GM12878 (cell line): Measurements from ENCODE around the gene NUP50. TPM values are rescaled to one million over a fixed set of nuclear protein-coding genes. Genes with fewer than 3 reads are reported as not detected.

Source experiments
- ATAC-seq: fragments of 200-7000 bp; cut with Tn5 transposase; 3 replicates; pipeline ENCODE4 v1.9.1; 2020; ENCODE audit warnings: mild to moderate bottlenecking, moderate library complexity
- BruUV-seq: library from RNA; stranded (reverse); fragments of 400-500 nt; replicated peaks from 2 replicates; lab custom pipeline; 2021; lab: Mats Ljungman, UMichigan
- CTCF ChIA-PET: fragments of 300-600 bp; sonication (Branson Sonifier 250); formaldehyde crosslinking; extraction: SDS; loops from one replicate; lab custom pipeline; 2021; ENCODE audit warnings: inconsistent platforms; lab: Yijun Ruan, JAX
- POLR2A ChIA-PET: fragments of 350-600 bp; formaldehyde crosslinking; extraction: SDS; loops from one replicate; lab custom pipeline; 2021; ENCODE audit warnings: inconsistent platforms; lab: Charles Lee
- RAD21 ChIA-PET: fragments of 300-600 bp; sonication (Branson Sonifier 250); formaldehyde crosslinking; loops from one replicate; lab custom pipeline; 2023; ENCODE audit warnings: antibody characterized with exemption; ENCODE audit not compliant: unreplicated experiment; lab: Charles Lee
- SMC1A ChIA-PET: fragments of 300-600 bp; sonication (Branson Sonifier 250); formaldehyde crosslinking; loops from one replicate; lab custom pipeline; 2023; ENCODE audit not compliant: unreplicated experiment, uncharacterized antibody; lab: Charles Lee
- DNase-seq: peaks from one replicate; pipeline ENCODE4 v3.0.0-alpha.2; 2011; ENCODE audit warnings: low read depth, low spot score
- FAIRE-seq: peaks from 3 replicates; lab custom pipeline; 2011; peaks lifted over from hg19 to GRCh38; lab: Jason Lieb, UNC
- H2AFZ ChIP-seq: 2 replicates; pipeline ENCODE4 v1.6.0; 2011; ENCODE audit warnings: low read depth, low read length, control low read depth; ENCODE audit not compliant: control insufficient read depth
- H3K27ac ChIP-seq: 2 replicates; pipeline ENCODE4 v1.5.1; 2011; ENCODE audit warnings: control low read depth; ENCODE audit not compliant: control insufficient read depth, insufficient read depth
- H3K27me3 ChIP-seq, 2 experiments: replicated peaks in 1 of 2; 2 replicates each; pipeline versions ENCODE4 v1.6.0 to v1.6.1; 2011; ENCODE audit warnings: low read length in 1 of 2; ENCODE audit not compliant: control insufficient read depth in 2 of 2, insufficient read depth in 2 of 2
- H3K36me3 ChIP-seq, 2 experiments: 2 replicates each; pipeline ENCODE4 v1.5.1; 2011; ENCODE audit warnings: low read length in 1 of 2; ENCODE audit not compliant: control insufficient read depth in 2 of 2, insufficient read depth in 2 of 2
- H3K4me1 ChIP-seq: 2 replicates; pipeline ENCODE4 v1.6.1; 2011; ENCODE audit warnings: mild to moderate bottlenecking, low read length, moderate library complexity, mixed read lengths; ENCODE audit not compliant: control insufficient read depth, insufficient read depth
- H3K4me2 ChIP-seq: 2 replicates; pipeline ENCODE4 v1.6.0; 2011; ENCODE audit warnings: control low read depth; ENCODE audit not compliant: control insufficient read depth, insufficient read depth
- H3K4me3 ChIP-seq: fragments of 200-600 bp; sonication (generic); 2 replicates; pipeline ENCODE4 v1.5.1; 2016
- H3K79me2 ChIP-seq: 2 replicates; pipeline ENCODE4 v1.6.0; 2011; ENCODE audit warnings: low read length; ENCODE audit not compliant: control insufficient read depth, insufficient read depth
- H3K9ac ChIP-seq: 2 replicates; pipeline ENCODE4 v1.8.0; 2011; ENCODE audit warnings: low read length, control low read depth, mixed read lengths; ENCODE audit not compliant: control insufficient read depth, insufficient read depth
- H3K9me3 ChIP-seq: replicated peaks from 3 replicates; pipeline ENCODE4 v1.5.1; 2011; ENCODE audit warnings: mild to moderate bottlenecking, low read length; ENCODE audit not compliant: control insufficient read depth, insufficient read depth
- H4K20me1 ChIP-seq: 2 replicates; pipeline ENCODE4 v1.6.0; 2011; ENCODE audit not compliant: control insufficient read depth, insufficient read depth
- GABPA ChIP-seq: IDR thresholded peaks from 2 replicates; pipeline ENCODE4 v1.6.1; 2014; ENCODE audit warnings: antibody characterized with exemption, low read depth, mild to moderate bottlenecking, inconsistent platforms
- POLR2AphosphoS5 ChIP-seq: IDR thresholded peaks from 2 replicates; pipeline ENCODE4 v1.6.1; 2011; ENCODE audit warnings: mild to moderate bottlenecking, low read length, inconsistent platforms
- SREBF2 ChIP-seq: IDR thresholded peaks from 2 replicates; pipeline ENCODE4 v1.6.1; 2012; ENCODE audit warnings: mild to moderate bottlenecking, low read length
- ZNF207 ChIP-seq: fragments of 450-650 bp; IDR thresholded peaks from 2 replicates; pipeline ENCODE4 v1.6.1; 2014; ENCODE audit warnings: antibody characterized with exemption, mild to moderate bottlenecking, borderline replicate concordance
- ZNF24 ChIP-seq: fragments of 450-650 bp; IDR thresholded peaks from 2 replicates; pipeline ENCODE4 v1.6.1; 2017; ENCODE audit warnings: antibody characterized with exemption, mild to moderate bottlenecking
- ZZZ3 ChIP-seq: IDR thresholded peaks from 2 replicates; pipeline ENCODE4 v1.6.1; 2011; ENCODE audit warnings: low read depth; ENCODE audit not compliant: control insufficient read depth, insufficient read length
- WGBS: methylation state at CpG from one replicate; pipeline ENCODE4 v1.1.6; 2016; ENCODE audit warnings: low lambda C conversion rate; ENCODE audit not compliant: insufficient replicate concordance, insufficient coverage; ENCODE audit errors: missing lambda C conversion rate; 5-methylcytosine and 5-hydroxymethylcytosine counted together
- in situ Hi-C: fragments of 300-500 bp; cut with MboI; formaldehyde crosslinking; loops from 9 replicates; pipeline ENCODE4 v1.14.3; 2018; ENCODE audit warnings: mixed read lengths
- intact Hi-C: fragments of 100-400 bp; cut with micrococcal nuclease; formaldehyde crosslinking; loops from one replicate; pipeline ENCODE4 v1.14.2; 2022; ENCODE audit not compliant: unreplicated experiment
- polyA plus RNA-seq, 11 experiments: library from polyadenylated mRNA; depleted of rRNA in 4 of 11; unstranded in 6 of 11; stranded (reverse) in 5 of 11; fragments of >200 nt; fragmentation: Nextera tagmentation in 4 of 11; fragmentation: Illumina TruSeq in 1 of 11; extraction: Ambion mirVana in 4 of 11; extraction: Trizol in 1 of 11; gene quantifications; 1 replicate in 1 of 11; 2 replicates in 10 of 11; pipeline versions ENCODE4 v1.2.1 to v1.2.3, GENCODE V29; 2011 to 2016; ENCODE audit warnings: inconsistent platforms in 2 of 11, missing spikeins in 2 of 11, low read depth in 1 of 11
- total RNA-seq, 4 experiments: library from RNA; depleted of rRNA in 3 of 4; stranded (reverse); fragments of >200 nt in 3 of 4; fragmentation: Illumina TruSeq in 1 of 4; extraction: Trizol in 1 of 4; gene quantifications; 2 replicates each; pipeline versions ENCODE4 v1.2.1 to v1.2.3, GENCODE V29; 2013 to 2021
- TF ChIP-seq, protein P1 (sequence below): IDR thresholded peaks from 2 replicates; pipeline ENCODE4 v1.6.1; 2012; ENCODE audit warnings: low read length, inconsistent platforms

The NUP50 gene
- total and polyA plus RNA-seq, 10 of the 15 experiments (the other 5 are each of a cell fraction or from before 2014, with no cell fraction given): 36.8 to 125 (median 78.8) TPM

- ChIA-PET POLR2A (no interaction called here), SMC1A (no interaction called here), CTCF (no interaction called here)
- Histone ChIP-seq H3K27me3 (no peaks in the 10 kb centered on the region), H3K36me3 (peaks cover 16 to 53% of the 10 kb centered on the region in 2 experiments), H3K4me1 (no peaks in the 10 kb centered on the region), H3K4me3 (no peak overlapping the region)
- ATAC-seq: no peak
- no TSS peak for BruUV-seq
- TF ChIP-seq, protein P1, sequence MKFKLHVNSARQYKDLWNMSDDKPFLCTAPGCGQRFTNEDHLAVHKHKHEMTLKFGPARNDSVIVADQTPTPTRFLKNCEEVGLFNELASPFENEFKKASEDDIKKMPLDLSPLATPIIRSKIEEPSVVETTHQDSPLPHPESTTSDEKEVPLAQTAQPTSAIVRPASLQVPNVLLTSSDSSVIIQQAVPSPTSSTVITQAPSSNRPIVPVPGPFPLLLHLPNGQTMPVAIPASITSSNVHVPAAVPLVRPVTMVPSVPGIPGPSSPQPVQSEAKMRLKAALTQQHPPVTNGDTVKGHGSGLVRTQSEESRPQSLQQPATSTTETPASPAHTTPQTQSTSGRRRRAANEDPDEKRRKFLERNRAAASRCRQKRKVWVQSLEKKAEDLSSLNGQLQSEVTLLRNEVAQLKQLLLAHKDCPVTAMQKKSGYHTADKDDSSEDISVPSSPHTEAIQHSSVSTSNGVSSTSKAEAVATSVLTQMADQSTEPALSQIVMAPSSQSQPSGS: no peak
- TF ChIP-seq ZZZ3 (no peak), ZNF24 (peak; percentile 32; the same call in 1 of the 2 replicates)
- TF ChIP-seq, all 136 proteins: peak for 1
- in situ Hi-C loops: no loop called here
- no peak overlapping the region for H2AFZ ChIP-seq
- FAIRE-seq (no peak), DNase-seq (no peak)
- no peaks in the 10 kb centered on the region for H4K20me1 ChIP-seq
- no peaks in the 10 kb centered on the region for H3K9me3 ChIP-seq
- H3K79me2 ChIP-seq: no peaks in the 10 kb centered on the region
- H3K9ac ChIP-seq: no peak overlapping the region
- intact Hi-C loops: no loop called here
- no peak overlapping the region for H3K27ac ChIP-seq
- no peak overlapping the region for H3K4me2 ChIP-seq
- 94% methylated on average over 16 of the region's 16 CpGs for WGBS
- RAD21 ChIA-PET: no interaction called here
These were observed 36.0 kb downstream of the NUP50 start for GRCh38 chr22:45199723-45200122.

DNA sequence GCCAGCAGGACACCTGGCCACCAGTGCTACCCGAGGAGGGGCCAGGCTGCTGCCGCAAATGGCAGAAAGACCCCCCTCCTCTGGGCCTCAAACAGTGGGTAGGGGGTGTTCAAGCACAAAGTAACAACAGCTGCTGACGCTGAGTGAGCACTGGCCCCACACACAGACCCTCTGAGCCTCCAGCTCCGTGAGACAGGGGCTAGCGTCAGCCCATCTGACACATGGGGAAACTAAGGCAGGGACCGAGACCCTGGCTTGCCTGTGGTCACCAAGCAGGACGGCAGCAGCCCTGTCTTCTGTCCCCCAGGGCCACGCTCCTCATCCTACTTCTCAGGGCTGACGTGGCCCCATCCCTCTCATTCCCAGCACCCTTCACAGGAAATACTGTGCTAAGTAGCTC is 36.5 kb downstream of the NUP50 start:
- ATAC-seq: no peak
- in situ Hi-C loops: no loop called here

More for the DNA sequence above, 36.5 kb downstream of the NUP50 start:
- Histone ChIP-seq H3K4me3 (no peak overlapping the region), H3K27ac (no peak overlapping the region), H3K27me3 (no peaks in the 10 kb centered on the region), H3K9me3 (no peaks in the 10 kb centered on the region), H3K9ac (no peak overlapping the region), H3K79me2 (no peaks in the 10 kb centered on the region), H3K4me2 (no peak overlapping the region), H3K4me1 (no peaks in the 10 kb centered on the region), H2AFZ (no peak overlapping the region), H4K20me1 (no peaks in the 10 kb centered on the region), H3K36me3 (peaks cover 17 to 57% of the 10 kb centered on the region in 2 experiments)
- FAIRE-seq (no peak), DNase-seq (no peak)
- ChIA-PET SMC1A (interaction anchor here (0.7 kb wide), 1 partner anchor 35 kb away, joined by 3 read pairs; no protein-coding TSS in a partner anchor), POLR2A (no interaction called here), CTCF (no interaction called here), RAD21 (no interaction called here)
- BruUV-seq: no TSS peak
- intact Hi-C loops: no loop called here
- WGBS: over 99% methylated on average over 9 of the region's 9 CpGs
- TF ChIP-seq POLR2AphosphoS5 (no peak), SREBF2 (no peak), ZNF207 (no peak), GABPA (no peak)
